ENCODE measurements around the gene RANGRF.

DNA sequence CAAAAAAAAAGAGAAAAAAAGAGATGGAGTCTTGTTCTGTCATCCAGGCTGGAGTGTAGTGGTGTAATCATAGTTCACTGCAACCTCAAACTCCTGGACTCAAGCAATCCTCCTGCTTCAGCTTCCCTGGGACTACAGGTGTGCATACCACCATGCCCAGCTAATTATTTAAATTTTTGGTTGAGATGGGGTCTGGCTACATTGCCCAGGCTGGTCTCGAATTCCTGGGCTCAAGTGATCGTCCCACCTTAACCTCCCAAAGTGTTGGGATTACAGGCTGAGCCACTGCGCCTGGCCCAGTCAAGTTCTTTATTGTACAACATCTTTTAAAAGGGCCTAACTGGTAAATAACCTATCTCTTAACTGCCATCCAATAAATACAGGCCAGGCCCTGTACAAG, 6.1 kb upstream of the RANGRF start:
- TF ChIP-seq, protein P1, sequence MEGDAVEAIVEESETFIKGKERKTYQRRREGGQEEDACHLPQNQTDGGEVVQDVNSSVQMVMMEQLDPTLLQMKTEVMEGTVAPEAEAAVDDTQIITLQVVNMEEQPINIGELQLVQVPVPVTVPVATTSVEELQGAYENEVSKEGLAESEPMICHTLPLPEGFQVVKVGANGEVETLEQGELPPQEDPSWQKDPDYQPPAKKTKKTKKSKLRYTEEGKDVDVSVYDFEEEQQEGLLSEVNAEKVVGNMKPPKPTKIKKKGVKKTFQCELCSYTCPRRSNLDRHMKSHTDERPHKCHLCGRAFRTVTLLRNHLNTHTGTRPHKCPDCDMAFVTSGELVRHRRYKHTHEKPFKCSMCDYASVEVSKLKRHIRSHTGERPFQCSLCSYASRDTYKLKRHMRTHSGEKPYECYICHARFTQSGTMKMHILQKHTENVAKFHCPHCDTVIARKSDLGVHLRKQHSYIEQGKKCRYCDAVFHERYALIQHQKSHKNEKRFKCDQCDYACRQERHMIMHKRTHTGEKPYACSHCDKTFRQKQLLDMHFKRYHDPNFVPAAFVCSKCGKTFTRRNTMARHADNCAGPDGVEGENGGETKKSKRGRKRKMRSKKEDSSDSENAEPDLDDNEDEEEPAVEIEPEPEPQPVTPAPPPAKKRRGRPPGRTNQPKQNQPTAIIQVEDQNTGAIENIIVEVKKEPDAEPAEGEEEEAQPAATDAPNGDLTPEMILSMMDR (conservative IDR thresholded peaks at IDR 0.05) = no peak
- no peak for TF ChIP-seq EZH2 (IDR thresholded peaks at IDR 0.05; ENCODE audit: low read depth)
